ENCODE results near the gene ZFYVE27. TPM values are rescaled to one million over a fixed set of nuclear protein-coding genes. Genes with fewer than 3 reads are reported as not detected.

The ZFYVE27 gene
- total RNA-seq (2022) (25.7 and 28.7 TPM in 2 replicates), Bru-seq, nascent RNA (percentile 83 among the genes with signal in this experiment), BruChase-seq, experiment 1, labeled RNA remaining after a 6-hour chase (percentile 79 among the genes with signal in this experiment), BruChase-seq, experiment 2, labeled RNA remaining after a 2-hour chase (percentile 90 among the genes with signal in this experiment)
- long read RNA-seq, partial matches to known transcripts = 7 of 52 reads
- long read RNA-seq, other reads (novel, unspliced or antisense) = 41 of 52 reads

GRCh38 chr10:97736902-97737769, at the start of gene ZFYVE27:
ZFYVE27 (plus strand) TSS chr10:97737128; CDS start chr10:97738478, 1,350 bp downstream.
- H3K27ac Mint-ChIP-seq (ENCODE audit: low read depth, unreplicated experiment) = peak within 1 kb of the TSS; percentile 89
- BruUV-seq (replicated peaks) = TSS peak; percentile 31
- H3K4me3 Mint-ChIP-seq (ENCODE audit: unreplicated experiment) = peak within 1 kb of the TSS; percentile 82
- DNase-seq (ENCODE audit: unreplicated experiment) = peak; percentile 93
- no peaks in the 10 kb centered on the region for H3K27me3 Mint-ChIP-seq (ENCODE audit: insufficient read depth, unreplicated experiment)
- POLR2A ChIA-PET = interaction anchor here (0.6 to 15.6 kb wide), 35 partner anchors 8 to 1884 kb away, joined by 3 to 539 read pairs (median 3); partner anchors contain the start of genes ANKRD2, AVPI1, GOT1 and MARVELD1
- H3K36me3 Mint-ChIP-seq (ENCODE audit: insufficient read depth, unreplicated experiment) = peaks cover 38% of the 10 kb centered on the region
- peaks cover 27% of the 10 kb centered on the region for H3K4me1 Mint-ChIP-seq (ENCODE audit: insufficient read depth, unreplicated experiment)
- TF ChIP-seq CTCF (IDR thresholded peaks at IDR 0.05; ENCODE audit: unreplicated experiment) = no peak
- no peaks in the 10 kb centered on the region for H3K9me3 Mint-ChIP-seq (ENCODE audit: unreplicated experiment)
- intact Hi-C loops (cut with micrococcal nuclease) = no loop called here
- CTCF ChIA-PET = interaction anchor here (1.0 to 15.8 kb wide), 5 partner anchors 11 to 61 kb away, joined by 3 to 847 read pairs (median 20); partner anchors contain the start of genes AVPI1 and MARVELD1

DNA sequence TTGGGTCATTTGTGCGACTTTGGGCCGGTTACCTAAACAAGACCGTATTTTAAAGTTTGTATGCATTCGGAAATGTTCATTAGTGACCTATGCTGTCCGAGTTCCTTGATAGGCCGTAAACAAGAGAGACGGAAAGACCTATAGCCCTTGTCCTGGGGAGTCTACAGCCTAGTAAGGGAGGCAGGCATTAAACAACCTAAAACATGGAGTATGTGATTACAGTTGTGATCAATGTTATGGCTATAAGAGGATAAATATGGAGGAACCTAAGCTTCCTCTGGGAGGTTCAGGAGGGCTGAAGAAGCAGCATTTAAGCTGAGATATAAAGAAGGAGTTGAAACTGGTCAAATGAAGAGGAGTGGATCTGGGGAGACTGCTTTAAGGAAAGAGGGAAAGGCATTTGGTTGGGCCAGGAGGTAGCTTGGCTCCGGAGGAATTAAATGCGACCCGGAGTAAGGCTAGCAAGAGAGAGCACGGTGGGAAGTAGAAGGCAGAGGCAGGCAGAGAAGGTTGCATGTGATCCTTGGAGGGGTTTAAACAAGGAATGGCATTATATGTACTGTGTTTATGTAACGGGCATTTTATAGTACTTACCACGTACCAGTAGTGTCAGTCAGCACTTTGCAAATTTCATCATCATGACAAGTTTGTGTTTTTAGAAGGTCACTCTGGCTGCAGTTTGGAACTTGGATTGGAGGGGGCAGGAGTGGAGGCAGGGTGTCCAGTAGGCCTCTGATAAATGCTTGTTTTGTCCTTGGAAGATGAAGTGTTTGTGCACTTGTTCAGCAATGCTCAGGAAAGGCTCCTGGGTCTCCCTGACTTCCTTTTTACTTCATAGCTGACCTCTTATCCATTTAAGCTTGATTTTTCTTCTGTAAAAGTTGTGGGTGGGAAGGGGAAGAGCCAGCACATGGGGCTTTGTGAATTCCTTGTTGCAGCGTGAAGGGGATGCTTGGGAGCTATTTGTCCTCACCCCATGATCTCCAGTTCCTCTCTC, 48.8 kb upstream of the ZFYVE27 start:
- TSS peak; percentile 27 for BruUV-seq (replicated peaks)
- Mint-ChIP-seq H3K9me3 (ENCODE audit: unreplicated experiment) (no peaks in the 10 kb centered on the region), H3K4me3 (ENCODE audit: unreplicated experiment) (peak overlapping the region; percentile 91), H3K27me3 (ENCODE audit: insufficient read depth, unreplicated experiment) (no peaks in the 10 kb centered on the region), H3K4me1 (ENCODE audit: insufficient read depth, unreplicated experiment) (peaks cover 17% of the 10 kb centered on the region), H3K27ac (ENCODE audit: low read depth, unreplicated experiment) (peak overlapping the region; percentile 93), H3K36me3 (ENCODE audit: insufficient read depth, unreplicated experiment) (peaks cover 39% of the 10 kb centered on the region)
- ChIA-PET CTCF (interaction anchor here (0.7 to 11.1 kb wide), 11 partner anchors 11 to 574 kb away, joined by 3 to 113 read pairs (median 5); partner anchors contain the start of gene MARVELD1), POLR2A (interaction anchor here (0.6 to 24.4 kb wide), 28 partner anchors 10 to 1989 kb away, joined by 3 to 915 read pairs (median 6); partner anchors contain the start of genes ANKRD2, ENTPD7, FRAT2 and MARVELD1)
- no peak for TF ChIP-seq CTCF (IDR thresholded peaks at IDR 0.05; ENCODE audit: unreplicated experiment)
- peak; percentile 81 for DNase-seq (ENCODE audit: unreplicated experiment)
- intact Hi-C loops (cut with micrococcal nuclease) = loop anchor here (2.0 to 5.0 kb wide), 3 partner anchors 13 to 46 kb away; partner anchors contain the start of gene PI4K2A

DNA sequence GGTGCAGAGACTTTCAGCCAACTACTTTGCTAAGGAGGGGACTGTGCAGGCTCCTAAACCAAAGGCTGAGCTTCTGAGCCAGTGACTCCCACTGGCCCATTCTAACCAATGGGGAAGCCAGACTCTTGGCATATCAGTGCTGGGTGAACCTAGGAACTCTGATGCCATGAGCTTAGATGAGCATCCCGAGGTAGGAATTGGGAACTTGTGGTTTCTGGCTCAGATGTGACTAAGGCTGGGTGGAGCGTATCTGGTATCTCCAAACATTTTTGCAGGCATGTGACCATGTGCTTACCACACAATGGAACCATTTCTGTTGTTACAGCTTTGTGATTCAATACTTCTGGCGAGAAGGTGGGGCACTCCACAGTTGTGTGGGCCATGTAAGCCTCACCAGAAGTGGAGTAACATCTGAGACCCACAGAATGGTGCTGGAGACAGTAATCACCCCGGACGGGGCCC, 47.3 kb upstream of the ZFYVE27 start:
- DNase-seq (ENCODE audit: unreplicated experiment) = peak; percentile 99
- Mint-ChIP-seq H3K27ac (ENCODE audit: low read depth, unreplicated experiment) (peak overlapping the region; percentile 93), H3K9me3 (ENCODE audit: unreplicated experiment) (no peaks in the 10 kb centered on the region), H3K27me3 (ENCODE audit: insufficient read depth, unreplicated experiment) (no peaks in the 10 kb centered on the region), H3K4me1 (ENCODE audit: insufficient read depth, unreplicated experiment) (peaks cover 17% of the 10 kb centered on the region), H3K36me3 (ENCODE audit: insufficient read depth, unreplicated experiment) (peaks cover 24% of the 10 kb centered on the region), H3K4me3 (ENCODE audit: unreplicated experiment) (peak overlapping the region; percentile 14)
- BruUV-seq (replicated peaks) = no TSS peak
- intact Hi-C loops (cut with micrococcal nuclease) = loop anchor here (5.0 kb wide), 1 partner anchor 47 kb away; the partner anchor contains the start of gene PI4K2A
- CTCF ChIA-PET = interaction anchor here (0.5 to 11.1 kb wide), 9 partner anchors 10 to 1741 kb away, joined by 3 to 113 read pairs (median 3); no protein-coding TSS in a partner anchor
- POLR2A ChIA-PET = interaction anchor here (0.7 to 24.4 kb wide), 13 partner anchors 9 to 192 kb away, joined by 3 to 915 read pairs (median 10); partner anchors contain the start of genes ANKRD2, MARVELD1, PI4K2A and ZFYVE27
- no peak for TF ChIP-seq CTCF (IDR thresholded peaks at IDR 0.05; ENCODE audit: unreplicated experiment)

Data from MCF 10A (cell line).